H1 (cell line): ENCODE data around the gene PPP1R12B. TPM values are rescaled to one million over a fixed set of nuclear protein-coding genes. Genes with fewer than 3 reads are reported as not detected.
"Not testable (repeated sequence)": the region's sequence is repeated elsewhere in the genome, so short reads cannot be mapped to it uniquely, and the experiment has no call there.

Experiments
- CTCF ChIA-PET: fragments of 300-600 bp; sonication (Branson Sonifier 250); formaldehyde crosslinking; loops from one replicate; lab custom pipeline; 2021; ENCODE audit not compliant: partially characterized antibody; lab: Charles Lee
- POLR2A ChIA-PET: fragments of 300-600 bp; sonication (Branson Sonifier 250); formaldehyde crosslinking; loops from one replicate; lab custom pipeline; 2021; ENCODE audit warnings: inconsistent platforms; ENCODE audit not compliant: partially characterized antibody; lab: Charles Lee
- DNase-seq, 2 experiments: peaks; one replicate each; pipeline versions ENCODE4 v3.0.0 to v3.0.0-alpha.2; 2010 to 2022; ENCODE audit warnings: low spot score in 2 of 2, low read depth in 1 of 2, mixed read lengths in 1 of 2
- FAIRE-seq: peaks from 2 replicates; lab custom pipeline; 2011; peaks lifted over from hg19 to GRCh38; lab: Jason Lieb, UNC
- H2AFZ ChIP-seq: 2 replicates; pipeline ENCODE4 v1.8.1; 2012; ENCODE audit warnings: low read length, inconsistent platforms
- H2AK5ac ChIP-seq: 2 replicates; pipeline ENCODE4 v1.6.1; 2013; ENCODE audit warnings: low read depth, low read length
- H2BK120ac ChIP-seq: replicated peaks from 2 replicates; pipeline ENCODE3; 2013; ENCODE audit warnings: low read depth, low read length, inconsistent platforms
- H2BK12ac ChIP-seq: 2 replicates; pipeline ENCODE4 v1.6.1; 2013; ENCODE audit warnings: low read depth, low read length
- H2BK15ac ChIP-seq: 2 replicates; pipeline ENCODE4 v1.6.1; 2013; ENCODE audit warnings: low read length
- H2BK20ac ChIP-seq: 2 replicates; pipeline ENCODE4 v1.6.1; 2013; ENCODE audit warnings: low read length
- H2BK5ac ChIP-seq: 2 replicates; pipeline ENCODE4 v1.6.1; 2013; ENCODE audit warnings: low read depth, low read length
- H3K14ac ChIP-seq: 2 replicates; pipeline ENCODE4 v1.6.1; 2013; ENCODE audit warnings: inconsistent platforms; ENCODE audit not compliant: insufficient read length
- H3K18ac ChIP-seq: 2 replicates; pipeline ENCODE4 v1.6.1; 2013; ENCODE audit warnings: low read length; ENCODE audit errors: extremely low read depth
- H3K23ac ChIP-seq: 2 replicates; pipeline ENCODE4 v1.6.1; 2013; ENCODE audit warnings: inconsistent platforms; ENCODE audit not compliant: insufficient read length
- H3K23me2 ChIP-seq: 2 replicates; pipeline ENCODE4 v1.6.1; 2013; ENCODE audit warnings: low read depth, low read length
- H3K27ac ChIP-seq: 2 replicates; pipeline ENCODE4 v1.6.1; 2011; ENCODE audit warnings: low read depth, low read length, inconsistent platforms
- H3K27me3 ChIP-seq, 4 experiments: replicated peaks in 1 of 4; 1 replicate in 1 of 4; 2 replicates in 3 of 4; pipeline versions ENCODE4 v1.6.1 to v1.8.1; 2011 to 2013; ENCODE audit warnings: low read length in 3 of 4, mild to moderate bottlenecking in 3 of 4, inconsistent platforms in 2 of 4, mixed read lengths in 2 of 4, moderate library complexity in 1 of 4; ENCODE audit not compliant: control insufficient read depth in 3 of 4, insufficient read depth in 3 of 4; ENCODE audit errors: extremely low read depth in 1 of 4
- H3K36me3 ChIP-seq, 4 experiments: 2 replicates each; pipeline versions ENCODE4 v1.6.1 to v1.8.1; 2011 to 2013; ENCODE audit warnings: mild to moderate bottlenecking in 4 of 4, low read length in 3 of 4, moderate library complexity in 2 of 4, control low read depth in 1 of 4, inconsistent platforms in 1 of 4; ENCODE audit not compliant: insufficient read depth in 4 of 4, control insufficient read depth in 2 of 4
- H3K4ac ChIP-seq: replicated peaks from 2 replicates; pipeline ENCODE3; 2013; ENCODE audit warnings: low read length, low read depth, mixed read lengths, inconsistent platforms; ENCODE audit not compliant: insufficient read length
- H3K4me1 ChIP-seq, 4 experiments: replicated peaks in 1 of 4; 1 replicate in 1 of 4; 2 replicates in 3 of 4; pipeline versions ENCODE4 v1.6.1 to v1.8.1; 2011 to 2013; ENCODE audit warnings: low read length in 3 of 4, inconsistent platforms in 2 of 4, mixed read lengths in 1 of 4; ENCODE audit not compliant: insufficient read depth in 4 of 4, control insufficient read depth in 3 of 4
- H3K4me2 ChIP-seq, 2 experiments: 2 replicates each; pipeline versions ENCODE4 v1.6.1 to v1.8.1; 2011 to 2013; ENCODE audit warnings: low read depth in 2 of 2, low read length in 2 of 2, control low read depth in 1 of 2, inconsistent platforms in 1 of 2, mild to moderate bottlenecking in 1 of 2; ENCODE audit not compliant: insufficient read depth in 1 of 2
- H3K4me3 ChIP-seq, 4 experiments: fragments of 200-600, 300-600 bp in 1 of 4; sonication (generic), shearing (Covaris generic), sonication (Bioruptor Twin) in 1 of 4; 2 replicates each; pipeline versions ENCODE4 v1.5.1 to v1.8.1; 2011 to 2016; ENCODE audit warnings: low read length in 4 of 4, low read depth in 3 of 4, control low read depth in 2 of 4, inconsistent platforms in 2 of 4, mild to moderate bottlenecking in 2 of 4, mixed read lengths in 1 of 4, moderate library complexity in 1 of 4; ENCODE audit not compliant: insufficient read depth in 2 of 4; ENCODE audit errors: extremely low read depth in 1 of 4
- H3K56ac ChIP-seq: replicated peaks from 2 replicates; pipeline ENCODE3; 2013; ENCODE audit warnings: low read depth, mild to moderate bottlenecking, mixed read lengths, low read length, inconsistent platforms; ENCODE audit not compliant: insufficient read length
- H3K79me1 ChIP-seq: 2 replicates; pipeline ENCODE4 v1.6.1; 2013; ENCODE audit warnings: low read depth, low read length, control low read depth
- H3K79me2 ChIP-seq, 2 experiments: 2 replicates each; pipeline versions ENCODE4 v1.6.1 to v1.8.1; 2012 to 2013; ENCODE audit warnings: low read length in 2 of 2, mild to moderate bottlenecking in 2 of 2, inconsistent platforms in 1 of 2; ENCODE audit not compliant: insufficient read depth in 2 of 2, control insufficient read depth in 1 of 2
- H3K9ac ChIP-seq, 4 experiments: replicated peaks in 1 of 4; 1 replicate in 1 of 4; 2 replicates in 3 of 4; pipeline versions ENCODE4 v1.6.1 to v1.8.1; 2011 to 2013; ENCODE audit warnings: low read depth in 3 of 4, low read length in 3 of 4, control low read depth in 2 of 4, mild to moderate bottlenecking in 2 of 4, moderate library complexity in 2 of 4, inconsistent platforms in 1 of 4; ENCODE audit errors: extremely low read depth in 1 of 4
- H3K9me3 ChIP-seq, 2 experiments: 2 replicates each; pipeline versions ENCODE4 v1.6.1 to v1.8.1; 2012 to 2013; ENCODE audit warnings: mild to moderate bottlenecking in 2 of 2, moderate library complexity in 2 of 2, control low read depth in 1 of 2, inconsistent platforms in 1 of 2, low read depth in 1 of 2, low read length in 1 of 2, mixed read lengths in 1 of 2; ENCODE audit not compliant: insufficient read depth in 2 of 2
- H4K20me1 ChIP-seq, 2 experiments: replicated peaks in 1 of 2; 2 replicates each; pipeline versions ENCODE3 to v1.8.1; 2011 to 2013; ENCODE audit warnings: inconsistent platforms in 2 of 2, low read length in 2 of 2, mild to moderate bottlenecking in 1 of 2; ENCODE audit not compliant: insufficient read depth in 2 of 2, control insufficient read depth in 1 of 2
- H4K5ac ChIP-seq: 2 replicates; pipeline ENCODE4 v1.6.1; 2013; ENCODE audit warnings: low read length, low read depth, mixed read lengths, inconsistent platforms; ENCODE audit not compliant: insufficient read length
- H4K8ac ChIP-seq: 2 replicates; pipeline ENCODE4 v1.8.0; 2013; ENCODE audit warnings: mild to moderate bottlenecking, moderate library complexity, low read length, inconsistent platforms; ENCODE audit not compliant: insufficient read depth; ENCODE audit errors: extremely low read depth
- H4K91ac ChIP-seq: replicated peaks from 2 replicates; pipeline ENCODE3; 2013; ENCODE audit warnings: low read length, mixed read lengths, inconsistent platforms; ENCODE audit not compliant: insufficient read length
- WGBS, 2 experiments: shearing (Covaris generic) in 1 of 2; methylation state at CpG; one replicate each; pipeline versions ENCODE4 v1.1.6 to v1.1.7; 2013 to 2015; ENCODE audit warnings: low lambda C conversion rate in 2 of 2, mixed read lengths in 2 of 2, inconsistent platforms in 1 of 2, low coverage in 1 of 2, missing lambda C conversion rate in 1 of 2; ENCODE audit not compliant: insufficient replicate concordance in 2 of 2, insufficient coverage in 1 of 2, insufficient read length in 1 of 2; ENCODE audit errors: extremely low coverage in 1 of 2, missing lambda C conversion rate in 1 of 2; 5-methylcytosine and 5-hydroxymethylcytosine counted together
- polyA plus RNA-seq, 7 experiments: library from polyadenylated mRNA; depleted of rRNA in 3 of 7; stranded (reverse) in 5 of 7; unstranded in 2 of 7; fragments of >200 nt in 5 of 7; fragments of 200-250 nt in 2 of 7; gene quantifications; 1 replicate in 5 of 7; 2 replicates in 1 of 7; 4 replicates in 1 of 7; pipeline versions ENCODE4 v1.2.1 to v1.2.3, GENCODE V29; 2011 to 2013; ENCODE audit warnings: missing spikeins in 2 of 7, mixed read lengths in 2 of 7
- total RNA-seq: library from RNA; stranded (reverse); fragmentation: NEBNext Ultra II Directional; extraction: Animal tissue kit (Norgen Biotek cat#: 25700); gene quantifications from 2 replicates; pipeline ENCODE4 v1.2.1, GENCODE V29; 2021

Gene PPP1R12B
- total and polyA plus RNA-seq, 2 of the 8 experiments (the other 6 are each of a cell fraction or from before 2014, with no cell fraction given): 7.9 to 18.7 TPM

DNA sequence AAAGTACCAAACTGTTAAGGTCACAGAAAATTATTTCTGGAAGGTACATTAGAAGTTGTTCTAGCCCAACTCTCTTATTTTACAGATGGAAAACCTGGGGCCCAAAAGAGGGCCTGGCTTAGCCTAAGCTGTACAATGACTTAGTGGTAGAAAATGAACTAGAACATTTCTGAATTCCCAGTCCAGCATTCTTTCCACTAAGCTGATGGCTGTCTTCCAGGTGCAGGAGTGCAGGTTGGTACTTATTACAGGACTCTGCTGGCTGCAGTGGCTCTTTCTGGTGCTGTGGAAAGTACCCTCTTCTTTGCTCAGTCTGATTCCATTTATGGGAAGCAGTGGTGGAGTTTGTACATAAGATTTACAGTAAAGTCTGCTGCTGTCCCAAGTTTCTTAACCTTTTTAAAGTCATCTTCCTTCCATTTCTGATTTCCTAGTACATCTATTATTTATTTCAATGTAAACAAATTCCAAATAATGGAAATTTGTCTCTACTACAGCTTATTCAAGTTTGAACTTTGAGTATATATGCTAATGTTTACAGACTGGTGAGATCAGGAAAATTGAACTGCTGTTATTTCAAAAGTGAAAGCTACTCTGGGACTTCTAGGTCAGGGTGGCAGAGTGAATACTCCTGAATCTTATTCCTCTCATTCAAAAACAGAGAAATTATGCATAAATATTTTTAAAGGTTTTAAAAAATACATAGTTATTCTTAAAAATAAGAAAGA is 171.8 kb downstream of the PPP1R12B start:
- CTCF ChIA-PET: interaction anchor here (1.8 to 2.4 kb wide), 2 partner anchors 52 to 137 kb away, joined by 5 to 8 read pairs; no protein-coding TSS in a partner anchor
- POLR2A ChIA-PET, FAIRE-seq: not testable (repeated sequence)

DNA sequence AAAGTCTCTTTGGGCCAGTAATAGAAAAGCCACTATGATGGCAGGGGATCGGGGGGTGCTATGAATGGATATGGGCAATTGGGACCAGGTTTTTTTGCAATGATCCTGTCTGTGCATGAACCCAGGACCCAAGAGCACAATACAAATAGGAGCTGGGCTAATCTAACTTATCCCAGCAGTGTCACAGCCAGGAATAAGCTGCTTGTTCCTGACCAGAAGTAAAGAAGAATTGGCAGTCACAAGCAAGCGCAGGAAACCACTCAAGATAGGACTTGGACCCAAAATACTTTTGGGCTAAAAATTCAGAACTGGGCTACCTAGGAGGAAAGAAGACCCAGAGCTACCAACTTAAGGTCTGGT is 172.3 kb downstream of the PPP1R12B start:
- H3K79me1 ChIP-seq, DNase-seq, H3K4me2 ChIP-seq, H2AFZ ChIP-seq, H3K23me2 ChIP-seq, H4K8ac ChIP-seq, H2BK20ac ChIP-seq, FAIRE-seq, H2BK120ac ChIP-seq, H3K4me3 ChIP-seq, H3K79me2 ChIP-seq, H4K20me1 ChIP-seq, H3K36me3 ChIP-seq, H3K27ac ChIP-seq, H3K4me1 ChIP-seq, POLR2A ChIA-PET, H3K56ac ChIP-seq, H4K5ac ChIP-seq, H4K91ac ChIP-seq, H3K27me3 ChIP-seq, H3K23ac ChIP-seq, H2AK5ac ChIP-seq, H3K9me3 ChIP-seq, H2BK12ac ChIP-seq, H2BK5ac ChIP-seq, H2BK15ac ChIP-seq, H3K4ac ChIP-seq, H3K14ac ChIP-seq, H3K18ac ChIP-seq, H3K9ac ChIP-seq: not testable (repeated sequence)
- WGBS, 2 experiments: 92% methylated on average over 2 of the region's 2 CpGs; no CpG with 5 or more reads in 1 of the 2 experiments
- CTCF ChIA-PET: interaction anchor here (2.4 kb wide), 1 partner anchor 136 kb away, joined by 5 read pairs; no protein-coding TSS in a partner anchor

More for the DNA sequence above, 171.8 kb downstream of the PPP1R12B start:
- H3K56ac ChIP-seq, H3K18ac ChIP-seq, H3K9me3 ChIP-seq, H2AFZ ChIP-seq, H2BK5ac ChIP-seq, H3K4me1 ChIP-seq, H3K27ac ChIP-seq, H2BK12ac ChIP-seq, H3K23ac ChIP-seq, H3K79me1 ChIP-seq, H4K20me1 ChIP-seq, H2AK5ac ChIP-seq, H3K4ac ChIP-seq, H3K14ac ChIP-seq, H3K4me2 ChIP-seq, H3K79me2 ChIP-seq, H3K9ac ChIP-seq, H2BK120ac ChIP-seq, DNase-seq, H4K8ac ChIP-seq, H3K23me2 ChIP-seq, H4K91ac ChIP-seq, H2BK20ac ChIP-seq, H3K4me3 ChIP-seq, H4K5ac ChIP-seq, H3K36me3 ChIP-seq, H3K27me3 ChIP-seq, H2BK15ac ChIP-seq: not testable (repeated sequence)
